Measurements from ENCODE around the gene REPS1.
"Not testable (repeated sequence)": the region's sequence is repeated elsewhere in the genome, so short reads cannot be mapped to it uniquely, and the experiment has no call there.

Gene REPS1

DNA sequence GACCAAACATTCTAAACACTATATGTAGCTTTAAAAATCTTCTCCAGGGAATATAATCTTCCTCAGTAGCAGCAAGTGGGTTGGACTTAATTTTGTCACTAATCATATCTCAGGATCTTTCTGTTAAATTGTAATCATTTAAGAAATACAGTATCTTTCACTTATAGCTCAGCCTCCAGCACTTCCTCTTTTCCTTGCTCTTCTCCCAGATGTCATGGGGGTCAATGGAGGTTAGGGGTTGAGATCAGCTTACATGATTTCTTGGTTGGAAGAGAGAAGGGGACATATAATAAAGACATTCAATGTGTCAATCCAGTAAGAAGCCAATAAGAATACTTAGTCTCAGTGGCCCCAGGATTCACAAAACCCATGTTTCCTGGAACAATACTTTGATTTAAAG is 15.7 kb upstream of the REPS1 start:
- no peak for DNase-seq

GRCh38 chr6:138999949-139000725 is 12.1 kb upstream of the REPS1 start:
- DNase-seq, result no peak

- DNase-seq, result no peak
These were observed 9.1 kb upstream of the REPS1 start for GRCh38 chr6:138997136-138997535.

- no peak for DNase-seq
These were observed 8.5 kb upstream of the REPS1 start for GRCh38 chr6:138996524-138996923.

DNA sequence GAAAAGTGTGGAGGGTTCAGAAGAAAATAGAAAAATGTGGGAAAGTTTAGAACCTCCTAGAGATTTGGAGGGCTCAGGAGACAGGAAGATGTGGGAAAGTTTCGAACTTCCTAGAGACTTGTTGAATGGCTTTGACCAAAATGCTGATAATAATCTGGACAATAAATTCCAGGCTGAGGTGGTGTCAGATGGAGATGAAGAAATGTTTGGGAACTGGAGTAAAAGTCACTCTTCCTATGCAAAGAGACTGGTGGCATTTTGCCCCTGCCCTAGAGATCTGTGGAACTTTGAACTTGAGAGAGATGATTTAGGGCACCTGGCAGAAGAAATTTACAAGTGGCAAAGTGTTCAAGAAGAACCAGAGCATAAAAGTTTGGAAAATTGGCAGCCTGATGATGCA is 5.4 kb upstream of the REPS1 start:
- not testable (repeated sequence) for DNase-seq

GRCh38 chr6:138992965-138993364 is 4.9 kb upstream of the REPS1 start:
- DNase-seq, result not testable (repeated sequence)

DNA sequence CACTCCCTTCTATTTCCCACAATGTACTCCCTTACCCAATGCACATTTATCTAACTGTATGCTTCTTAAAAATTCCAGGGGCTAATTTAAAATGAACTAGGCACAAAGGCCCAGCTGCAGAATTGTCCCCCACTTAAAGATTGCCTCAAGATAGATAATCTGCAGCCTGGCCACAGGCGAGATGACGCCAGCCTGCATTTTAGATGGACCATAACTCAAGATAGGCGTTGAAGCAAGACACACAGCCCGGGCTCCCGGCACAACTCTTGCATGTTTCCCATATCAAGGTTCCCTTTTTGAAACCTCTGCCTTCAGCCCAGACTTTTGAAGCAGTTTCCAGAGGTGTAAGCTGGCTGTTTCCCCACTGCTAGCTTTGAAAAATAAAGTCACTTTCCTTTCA is 3.2 kb upstream of the REPS1 start:
- no peak for DNase-seq

- DNase-seq, result no peak
These were observed 1.3 kb upstream of the REPS1 start for GRCh38 chr6:138989098-138989983.

GRCh38 chr6:138988469-138988834 is 399 bp upstream of the REPS1 start:
- no peak for DNase-seq

DNA sequence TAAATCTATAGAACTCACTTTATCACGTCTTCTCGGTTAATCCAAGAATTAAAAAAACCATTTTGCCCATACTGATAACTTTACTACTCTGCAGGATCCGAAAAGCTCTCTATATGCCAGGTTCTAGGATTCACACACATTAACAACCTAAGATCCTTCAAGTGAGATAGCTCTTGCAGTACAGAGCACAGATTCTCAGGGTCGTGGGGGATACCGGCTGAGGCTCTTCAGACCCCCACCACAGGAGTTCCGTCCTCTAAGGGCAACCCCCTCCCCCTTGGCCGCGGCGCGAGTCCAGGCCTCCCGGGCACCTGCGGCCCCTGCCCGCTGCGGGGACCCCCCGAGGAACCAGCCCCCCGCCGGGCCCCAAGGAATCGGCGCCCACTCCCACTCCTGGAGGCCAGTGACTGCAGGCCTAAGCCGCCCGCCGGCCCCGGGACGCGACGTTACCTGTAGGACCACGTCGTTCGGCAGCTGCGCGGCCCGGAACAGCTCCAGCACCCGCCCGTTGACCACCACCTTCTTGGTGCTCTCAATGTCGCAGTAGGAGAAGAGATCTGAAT is 892 bp downstream of the REPS1 start:
- DNase-seq, result no peak

DNA sequence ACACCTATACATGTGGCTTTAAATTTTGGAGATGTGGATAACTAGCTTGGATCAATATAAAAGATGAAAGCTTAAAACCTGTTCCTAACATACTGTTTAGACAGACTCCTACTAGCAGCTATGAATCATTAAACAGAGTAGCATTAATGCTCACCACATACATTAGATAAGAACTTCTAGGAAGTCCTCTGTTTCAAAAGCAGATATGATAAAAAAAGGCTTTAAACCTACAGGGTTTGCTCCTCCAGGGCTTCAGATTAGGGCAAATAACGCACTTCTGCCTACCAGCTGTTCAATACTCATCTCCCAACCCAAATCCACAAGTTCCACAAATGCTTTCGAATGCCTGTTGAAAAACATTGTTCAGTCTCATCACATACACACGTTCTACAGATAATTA is 1.5 kb downstream of the REPS1 start:
- DNase-seq, result no peak

DNA sequence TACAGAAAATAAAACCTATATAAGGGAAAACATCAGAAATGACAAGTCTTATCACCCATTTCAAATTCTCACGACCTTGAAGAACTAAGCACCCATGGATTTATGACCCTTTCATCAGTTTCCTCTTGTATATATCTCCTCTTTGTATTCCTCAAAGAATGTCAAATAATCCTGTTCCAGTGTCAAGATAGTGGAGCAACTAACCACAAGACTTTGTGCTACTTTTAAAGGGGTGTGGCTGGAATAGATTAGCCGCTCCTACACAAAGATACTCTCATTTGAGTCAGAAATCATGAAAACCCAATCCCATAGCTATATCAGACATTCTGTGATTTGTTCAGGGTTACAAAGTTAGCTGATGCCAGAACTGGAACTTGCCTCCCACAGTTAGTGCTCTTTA is 6.6 kb downstream of the REPS1 start:
- DNase-seq, result no peak

DNA sequence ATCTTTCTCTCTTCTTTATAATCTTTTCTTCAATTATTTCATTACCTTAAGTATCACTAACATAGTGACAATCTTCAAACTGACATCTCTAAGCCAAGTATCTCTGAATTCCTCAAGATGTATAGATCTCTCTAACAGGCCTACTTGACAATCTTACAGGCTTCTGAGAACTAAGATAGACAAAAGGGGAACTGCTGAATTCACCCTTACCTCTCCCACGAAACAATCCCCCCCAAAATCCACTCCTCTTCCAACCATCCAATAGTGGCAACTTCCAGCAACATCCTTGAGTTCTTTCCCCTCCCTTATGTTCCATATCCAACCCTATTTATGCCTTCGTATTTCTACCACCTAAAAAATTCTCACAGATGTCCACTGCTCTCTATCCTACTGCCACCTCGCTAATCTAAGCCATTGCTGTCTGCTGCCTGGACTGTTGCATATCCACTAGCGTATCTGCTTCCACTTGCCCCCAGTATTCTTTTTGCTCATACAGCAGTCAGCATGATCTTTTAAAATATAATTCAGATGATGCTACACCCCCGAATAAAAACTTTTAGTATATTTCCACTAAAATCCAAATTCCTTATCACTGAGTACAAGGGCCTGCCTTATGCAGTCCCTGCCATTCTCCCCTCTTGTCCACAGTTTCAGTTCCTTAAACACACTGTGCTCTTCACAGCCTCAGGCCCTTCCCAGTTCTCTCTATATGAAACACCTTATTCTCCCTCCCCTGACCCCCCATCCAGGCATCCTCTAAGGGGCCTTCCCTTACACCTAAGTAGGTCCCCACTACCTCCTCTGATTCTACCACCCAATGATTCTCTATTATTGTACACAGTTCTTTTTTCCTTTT is 8.0 kb downstream of the REPS1 start:
- no peak for DNase-seq

GRCh38 chr6:138979365-138979764 is 8.7 kb downstream of the REPS1 start:
- DNase-seq, result no peak

DNA sequence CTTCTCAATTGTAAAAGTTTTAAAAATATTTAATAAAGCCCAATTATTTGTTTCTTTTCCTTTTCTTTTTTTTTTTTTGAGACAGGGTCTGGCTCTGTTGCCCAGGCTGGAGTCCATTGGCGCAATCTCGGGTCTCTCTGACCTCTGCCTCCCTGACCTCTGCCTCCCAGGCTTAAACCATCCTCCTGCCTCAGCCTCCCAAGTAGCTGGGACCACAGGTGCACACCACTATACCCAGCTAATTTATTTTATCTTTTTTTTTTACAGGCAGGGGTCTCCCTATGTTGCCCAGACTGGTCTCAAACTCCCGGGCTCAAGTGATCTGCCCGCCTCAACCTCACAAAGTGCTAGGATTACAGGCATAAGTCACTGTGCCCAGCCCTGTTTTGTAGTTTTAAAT is 9.8 kb downstream of the REPS1 start:
- no peak for DNase-seq

DNA sequence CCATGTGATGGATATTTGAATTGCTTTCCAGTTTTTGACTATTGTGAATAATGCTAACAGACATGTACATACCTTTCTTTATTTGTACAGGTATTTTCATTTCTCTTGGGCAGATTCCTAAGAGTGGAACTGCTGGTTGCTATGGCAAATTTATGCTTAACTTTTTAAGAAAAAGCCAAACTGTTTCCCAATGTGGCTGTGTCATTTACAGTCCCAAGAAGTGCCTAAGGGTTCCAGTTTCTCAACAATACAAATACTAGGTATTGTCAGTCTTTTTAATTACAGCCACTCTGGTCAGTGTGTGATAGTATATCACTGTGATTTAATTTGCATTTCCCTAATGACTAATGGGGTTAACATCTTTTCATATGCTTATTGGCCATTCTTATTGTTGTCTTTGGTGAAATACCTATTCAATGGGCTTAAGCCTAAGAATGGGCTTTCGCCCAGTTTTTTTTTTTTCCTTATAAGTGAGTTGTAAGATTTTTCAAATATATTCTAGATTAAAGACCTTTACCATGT is 10.3 kb downstream of the REPS1 start:
- DNase-seq, result no peak

GRCh38 chr6:138977242-138977641 is 10.8 kb downstream of the REPS1 start:
- DNase-seq, result no peak

GRCh38 chr6:138975815-138976214 is 12.2 kb downstream of the REPS1 start:
- DNase-seq, result no peak

- no peak for DNase-seq
These were observed 14.4 kb downstream of the REPS1 start for GRCh38 chr6:138973466-138974153.

DNA sequence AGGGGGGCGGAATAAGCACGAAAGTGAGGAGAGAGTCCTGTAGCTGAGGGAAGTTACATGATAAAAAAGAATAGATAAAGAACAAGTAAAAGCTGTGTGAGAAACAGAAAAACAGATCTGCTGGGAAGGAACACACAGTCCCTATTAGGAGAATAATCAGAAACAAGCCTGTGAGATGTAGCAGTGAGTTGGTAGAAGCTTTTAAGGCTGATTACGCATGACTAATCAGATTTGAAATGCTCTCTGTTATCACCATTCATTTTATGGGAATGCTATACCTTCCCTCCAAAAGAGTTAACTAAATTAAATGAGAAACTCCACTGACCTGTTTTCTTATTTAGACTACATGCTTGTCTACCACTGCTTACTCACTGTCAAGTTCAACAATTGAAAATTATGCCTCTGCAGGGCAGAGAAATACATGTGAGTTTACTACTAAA is 15.8 kb downstream of the REPS1 start:
- DNase-seq, result no peak

- no peak for DNase-seq
These were observed 16.5 kb downstream of the REPS1 start for GRCh38 chr6:138971601-138972000.

DNA sequence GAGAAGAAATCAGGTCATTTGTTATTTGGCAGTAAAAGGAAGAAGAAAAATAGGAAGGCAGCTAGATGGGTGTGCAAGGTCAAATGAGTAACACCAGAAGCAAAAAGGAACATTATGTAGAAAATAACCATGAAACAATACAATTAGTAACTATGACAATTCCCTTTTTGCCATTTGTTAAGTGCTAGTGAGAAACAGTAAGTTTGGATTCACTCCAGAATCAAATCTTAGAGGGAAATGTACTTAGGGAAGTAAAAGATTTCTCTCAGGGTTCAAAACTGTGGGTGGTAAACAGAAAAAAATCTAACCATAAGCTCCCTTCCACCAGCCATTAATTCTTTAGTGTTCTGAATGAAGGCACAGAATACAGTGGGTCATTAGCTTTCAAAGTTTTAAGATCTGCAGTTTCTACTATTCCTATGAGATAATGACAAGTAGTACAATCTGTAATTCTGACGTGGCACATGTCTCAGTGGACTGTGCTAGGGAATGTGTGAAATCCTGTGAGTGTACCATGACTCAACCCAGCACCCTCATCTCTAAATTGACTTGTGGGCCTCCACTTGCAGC is 17.1 kb downstream of the REPS1 start:
- DNase-seq, result no peak

Measured in activated CD4-positive, alpha-beta T cell treated with anti-CD3 and anti-CD28 coated beads for 1 hour (primary cell).